Activated CD4-positive, alpha-beta T cell treated with anti-CD3 and anti-CD28 coated beads for 36 hours (primary cell): ENCODE measurements around the gene RHOT2. TPM values are rescaled to one million over a fixed set of nuclear protein-coding genes. Genes with fewer than 3 reads are reported as not detected.

Experiments
- ATAC-seq: fragments of 200-7000 bp; cut with Tn5 transposase; one replicate; pipeline ENCODE4 v1.10.0; 2021; ENCODE audit warnings: mild to moderate bottlenecking, moderate library complexity
- CTCF ChIA-PET: fragments of 350-600 bp; sonication (Branson Sonifier 250); formaldehyde crosslinking; loops from one replicate; lab custom pipeline; 2021; ENCODE audit warnings: antibody characterized with exemption; lab: Charles Lee
- POLR2A ChIA-PET: fragments of 350-600 bp; sonication (Branson Sonifier 250); formaldehyde crosslinking; loops from one replicate; lab custom pipeline; 2021; ENCODE audit warnings: antibody characterized with exemption, inconsistent platforms; lab: Charles Lee
- DNase-seq: peaks from one replicate; pipeline ENCODE4 v3.0.0-alpha.2; 2020
- H3K27ac Mint-ChIP-seq: one replicate; pipeline ENCODE4 v1.8.0; 2021; ENCODE audit warnings: mixed read lengths
- H3K27me3 Mint-ChIP-seq: one replicate; pipeline ENCODE4 v1.8.0; 2021; ENCODE audit warnings: mixed read lengths
- H3K36me3 Mint-ChIP-seq: one replicate; pipeline ENCODE4 v1.8.0; 2021; ENCODE audit warnings: low read depth, mixed read lengths
- H3K4me1 Mint-ChIP-seq: one replicate; pipeline ENCODE4 v1.8.0; 2021; ENCODE audit warnings: mixed read lengths
- H3K4me3 Mint-ChIP-seq: one replicate; pipeline ENCODE4 v1.8.0; 2021; ENCODE audit warnings: mild to moderate bottlenecking, moderate library complexity, mixed read lengths
- H3K9me3 Mint-ChIP-seq: one replicate; pipeline ENCODE4 v1.8.0; 2021; ENCODE audit warnings: low read depth, mixed read lengths
- intact Hi-C, 2 experiments: fragments of 100-400 bp; cut with DNase I in 1 of 2; cut with micrococcal nuclease in 1 of 2; formaldehyde crosslinking; loops; one replicate each; pipeline versions ENCODE4 v1.14.2 to v1.15.1; 2022 to 2024; cut with DNase I, micrococcal nuclease
- total RNA-seq, 2 experiments: library from RNA; stranded (reverse); gene quantifications; one replicate each; pipeline ENCODE4 v1.2.3, GENCODE V29; 2021

RHOT2 gene
- total RNA-seq, 2 experiments from 2014 or later = 123 to 130 TPM

DNA sequence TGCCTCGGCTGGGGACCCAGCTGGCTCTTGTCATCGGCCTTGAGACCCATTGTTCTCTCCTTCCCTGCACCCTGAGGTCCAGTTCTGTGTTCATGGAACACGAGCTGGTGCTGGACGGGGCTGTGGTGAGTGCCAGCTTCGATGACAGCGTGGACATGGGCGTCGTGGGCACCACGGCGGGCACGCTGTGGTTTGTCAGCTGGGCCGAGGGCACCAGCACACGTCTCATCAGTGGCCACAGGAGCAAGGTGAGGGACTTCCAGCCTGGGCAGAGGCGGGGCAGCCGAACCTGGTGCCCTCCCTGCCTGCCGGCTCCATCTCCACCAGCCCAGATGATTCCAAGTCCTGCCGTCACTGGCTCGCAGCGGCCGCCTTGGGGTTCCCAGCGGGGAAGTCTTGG lies 5.3 kb upstream of the RHOT2 start:
- Mint-ChIP-seq H3K27me3 (no peaks in the 10 kb centered on the region), H3K27ac (no peak overlapping the region), H3K9me3 (no peaks in the 10 kb centered on the region), H3K4me1 (peaks cover 7% of the 10 kb centered on the region), H3K4me3 (no peak overlapping the region), H3K36me3 (peaks cover 14% of the 10 kb centered on the region)
- POLR2A ChIA-PET = interaction anchor here (0.5 kb wide), 1 partner anchor 442 kb away, joined by 3 read pairs; no protein-coding TSS in a partner anchor
- CTCF ChIA-PET = interaction anchor here (1.9 kb wide), 1 partner anchor 15 kb away, joined by 5 read pairs; no protein-coding TSS in a partner anchor
- ATAC-seq = no peak
- intact Hi-C loops = no loop called here
- no peak for DNase-seq

DNA sequence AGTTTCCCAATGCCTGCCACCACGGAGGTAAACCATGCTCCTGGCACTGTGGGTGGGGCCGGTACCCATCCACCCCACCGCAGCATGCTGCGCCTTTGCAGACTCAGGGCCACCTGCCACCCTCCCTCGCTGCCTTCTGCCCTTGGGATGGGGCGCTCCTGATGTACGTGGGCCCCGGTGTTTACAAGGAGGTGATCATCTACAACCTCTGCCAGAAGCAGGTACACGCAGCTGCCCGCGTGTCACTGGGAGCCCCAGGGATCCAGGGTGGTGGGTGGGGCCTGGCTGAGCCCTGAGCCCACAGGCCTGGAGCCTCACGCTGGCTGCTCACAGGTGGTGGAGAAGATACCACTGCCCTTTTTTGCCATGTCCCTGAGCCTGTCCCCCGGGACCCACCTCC lies 1.4 kb upstream of the RHOT2 start:
- H3K4me3 Mint-ChIP-seq = no peak overlapping the region
- peaks cover 6% of the 10 kb centered on the region for H3K4me1 Mint-ChIP-seq
- H3K27me3 Mint-ChIP-seq = no peaks in the 10 kb centered on the region
- ChIA-PET POLR2A (interaction anchor here (0.6 kb wide), 1 partner anchor 105 kb away, joined by 3 read pairs; no protein-coding TSS in a partner anchor), CTCF (no interaction called here)
- no peaks in the 10 kb centered on the region for H3K9me3 Mint-ChIP-seq
- ATAC-seq (no peak), DNase-seq (no peak)
- intact Hi-C loops = no loop called here
- peaks cover 17% of the 10 kb centered on the region for H3K36me3 Mint-ChIP-seq
- H3K27ac Mint-ChIP-seq = no peak overlapping the region

DNA sequence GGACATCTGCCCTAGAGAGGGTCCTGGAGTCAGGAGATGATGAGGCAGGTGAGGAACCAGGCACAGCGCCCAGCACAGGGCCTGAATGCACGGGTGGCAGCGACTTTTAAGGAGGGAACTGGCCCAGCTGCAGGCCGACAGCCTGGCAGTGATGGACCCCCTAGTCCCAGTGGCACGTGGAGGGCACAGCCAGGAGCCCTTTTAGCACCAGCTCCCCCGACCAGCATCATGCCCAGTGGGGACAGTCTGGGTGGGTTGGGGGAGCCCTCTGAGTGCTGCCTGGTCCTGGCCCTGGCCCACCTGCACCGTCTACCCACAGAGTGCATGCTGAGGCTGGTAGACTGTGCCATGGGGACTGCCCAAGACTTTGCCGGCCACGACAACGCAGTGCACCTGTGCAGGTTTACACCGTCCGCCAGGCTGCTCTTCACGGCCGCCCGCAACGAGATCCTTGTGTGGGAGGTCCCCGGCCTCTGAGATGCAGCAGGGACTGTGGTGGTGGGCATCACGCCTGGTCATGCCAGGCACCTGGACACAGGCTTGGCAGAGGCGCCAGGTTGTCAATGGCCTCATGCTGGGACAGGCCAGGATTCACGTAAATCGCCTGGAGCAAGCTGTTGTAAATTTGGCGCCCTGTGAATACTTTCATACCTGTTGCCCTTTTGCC lies 686 bp upstream of the RHOT2 start:
- Mint-ChIP-seq H3K27ac (peak overlapping the region; percentile 85), H3K27me3 (no peaks in the 10 kb centered on the region), H3K4me1 (peaks cover 6% of the 10 kb centered on the region), H3K9me3 (no peaks in the 10 kb centered on the region), H3K4me3 (peak overlapping the region; percentile 76), H3K36me3 (peaks cover 19% of the 10 kb centered on the region)
- no peak for ATAC-seq
- POLR2A ChIA-PET = no interaction called here
- intact Hi-C loops = no loop called here
- no peak for DNase-seq
- CTCF ChIA-PET = interaction anchor here (0.6 to 1.3 kb wide), 5 partner anchors 8 to 69 kb away, joined by 3 to 6 read pairs (median 3); partner anchors contain the start of gene WDR90

DNA sequence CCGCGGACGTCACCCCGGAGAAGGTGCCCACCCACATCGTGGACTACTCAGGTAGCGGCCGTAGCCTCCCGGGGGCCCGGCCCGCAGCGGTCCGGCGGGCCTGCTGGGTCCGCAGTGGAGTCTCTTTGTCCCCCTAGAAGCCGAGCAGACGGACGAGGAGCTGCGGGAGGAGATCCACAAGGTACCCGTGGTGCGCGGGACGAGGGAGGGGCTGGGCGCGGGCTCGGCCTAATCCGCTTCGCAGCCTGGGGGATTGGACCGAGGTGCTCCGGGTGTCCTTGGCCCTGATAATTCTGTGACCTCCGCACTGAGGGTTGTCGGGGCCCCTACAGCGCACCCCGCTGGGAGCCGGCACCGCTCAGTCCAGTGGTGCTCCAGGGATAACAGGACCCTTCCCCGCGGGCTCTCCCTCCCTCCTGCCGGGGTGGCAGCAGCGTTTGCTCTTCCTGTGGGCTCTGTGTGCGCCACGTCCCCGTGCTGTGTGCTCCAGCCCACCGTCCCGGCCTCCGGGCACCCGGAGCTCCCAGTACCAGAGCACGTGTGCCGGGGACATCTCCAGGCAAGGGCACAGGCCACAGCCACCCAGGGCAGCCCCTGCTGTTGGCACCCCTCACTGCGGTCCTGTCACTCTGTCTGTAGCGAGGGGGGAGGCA lies 713 bp downstream of the RHOT2 start:
- intact Hi-C loops = loop anchor here in 1 of 2 experiments (1.0 to 2.0 kb wide), 8 partner anchors 11 to 1291 kb away; partner anchors contain the start of genes DECR2, JMJD8, METTL26 and NDUFB10
- peak; percentile 43 for DNase-seq
- no peaks in the 10 kb centered on the region for H3K9me3 Mint-ChIP-seq

DNA sequence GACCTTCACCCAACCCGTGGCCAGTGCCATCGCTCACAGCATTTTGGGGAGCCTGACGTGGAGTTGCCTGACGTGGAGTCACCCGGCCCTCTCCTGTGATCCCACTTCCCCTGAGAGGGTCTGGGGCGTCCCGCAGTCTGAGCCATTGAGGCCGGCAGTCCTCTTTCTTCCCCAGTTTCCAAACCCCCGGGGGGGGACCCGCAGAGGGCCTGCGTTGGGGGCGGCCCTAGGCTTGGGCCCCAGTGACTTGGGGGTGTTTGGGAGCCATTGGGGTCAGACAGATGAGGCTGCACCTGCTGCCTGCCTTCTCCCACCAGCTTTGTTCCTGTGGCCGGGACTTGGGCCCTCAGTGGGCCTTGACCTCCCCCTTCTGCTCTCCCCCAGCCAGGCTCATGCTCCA lies 1.7 kb downstream of the RHOT2 start:
- ChIA-PET POLR2A (no interaction called here), CTCF (no interaction called here)
- Mint-ChIP-seq H3K27ac (no peak overlapping the region), H3K36me3 (peaks cover 18% of the 10 kb centered on the region), H3K4me1 (peaks cover 6% of the 10 kb centered on the region), H3K27me3 (no peaks in the 10 kb centered on the region), H3K4me3 (peak overlapping the region; percentile 76), H3K9me3 (no peaks in the 10 kb centered on the region)
- ATAC-seq (no peak), DNase-seq (no peak)
- intact Hi-C loops = loop anchor here in 1 of 2 experiments (2.0 kb wide), 3 partner anchors 15 to 269 kb away; partner anchors contain the start of genes DECR2 and JMJD8

More for the DNA sequence above, 713 bp downstream of the RHOT2 start:
- Mint-ChIP-seq H3K36me3 (peaks cover 18% of the 10 kb centered on the region), H3K4me1 (peaks cover 6% of the 10 kb centered on the region), H3K27ac (peak overlapping the region; percentile 63), H3K27me3 (no peaks in the 10 kb centered on the region), H3K4me3 (peak overlapping the region; percentile 76)
- ChIA-PET CTCF (interaction anchor here (1.0 to 1.3 kb wide), 2 partner anchors 10 to 68 kb away, joined by 3 read pairs; no protein-coding TSS in a partner anchor), POLR2A (no interaction called here)
- ATAC-seq = no peak

DNA sequence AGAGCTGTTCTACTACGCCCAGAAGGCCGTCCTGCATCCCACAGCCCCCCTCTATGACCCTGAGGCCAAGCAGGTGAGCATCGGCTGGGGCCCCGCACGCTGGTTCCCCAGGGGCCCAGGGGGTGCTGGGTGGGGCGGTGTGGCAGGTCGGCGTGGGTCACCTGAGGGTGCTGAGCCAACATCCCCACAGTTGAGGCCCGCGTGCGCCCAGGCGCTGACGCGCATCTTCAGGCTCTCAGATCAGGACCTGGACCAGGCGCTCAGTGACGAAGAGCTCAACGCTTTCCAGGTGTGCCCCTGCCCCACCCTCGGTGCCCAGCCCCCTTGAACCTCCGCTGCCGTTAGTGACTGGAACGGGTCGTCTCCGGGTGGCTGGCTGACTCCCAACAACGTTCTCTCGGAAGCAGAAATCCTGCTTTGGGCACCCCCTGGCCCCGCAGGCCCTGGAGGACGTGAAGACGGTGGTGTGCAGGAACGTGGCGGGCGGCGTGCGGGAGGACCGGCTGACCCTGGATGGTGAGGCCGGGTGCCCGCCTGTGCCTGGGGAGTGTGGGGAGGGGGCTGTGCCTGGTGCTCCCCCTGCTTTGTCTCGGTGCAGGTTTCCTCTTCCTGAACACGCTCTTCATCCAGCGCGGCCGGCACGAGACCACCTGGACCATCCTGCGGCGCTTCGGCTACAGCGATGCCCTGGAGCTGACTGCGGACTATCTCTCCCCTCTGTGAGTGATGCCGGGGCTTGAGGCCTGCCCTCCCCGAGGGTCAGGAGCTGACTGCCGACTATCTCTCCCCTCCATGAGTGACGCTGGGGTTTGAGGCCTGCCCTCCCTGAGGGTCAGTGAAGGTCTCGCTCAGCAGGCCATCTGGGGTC lies 2.8 kb downstream of the RHOT2 start:
- Mint-ChIP-seq H3K27ac (no peak overlapping the region), H3K36me3 (peaks cover 18% of the 10 kb centered on the region), H3K27me3 (peaks cover 2% of the 10 kb centered on the region), H3K4me1 (peaks cover 9% of the 10 kb centered on the region), H3K9me3 (no peaks in the 10 kb centered on the region), H3K4me3 (no peak overlapping the region)
- DNase-seq (no peak), ATAC-seq (no peak)
- intact Hi-C loops = no loop called here
- POLR2A ChIA-PET = no interaction called here
- CTCF ChIA-PET = interaction anchor here (0.7 kb wide), 1 partner anchor 8 kb away, joined by 5 read pairs; no protein-coding TSS in a partner anchor

DNA sequence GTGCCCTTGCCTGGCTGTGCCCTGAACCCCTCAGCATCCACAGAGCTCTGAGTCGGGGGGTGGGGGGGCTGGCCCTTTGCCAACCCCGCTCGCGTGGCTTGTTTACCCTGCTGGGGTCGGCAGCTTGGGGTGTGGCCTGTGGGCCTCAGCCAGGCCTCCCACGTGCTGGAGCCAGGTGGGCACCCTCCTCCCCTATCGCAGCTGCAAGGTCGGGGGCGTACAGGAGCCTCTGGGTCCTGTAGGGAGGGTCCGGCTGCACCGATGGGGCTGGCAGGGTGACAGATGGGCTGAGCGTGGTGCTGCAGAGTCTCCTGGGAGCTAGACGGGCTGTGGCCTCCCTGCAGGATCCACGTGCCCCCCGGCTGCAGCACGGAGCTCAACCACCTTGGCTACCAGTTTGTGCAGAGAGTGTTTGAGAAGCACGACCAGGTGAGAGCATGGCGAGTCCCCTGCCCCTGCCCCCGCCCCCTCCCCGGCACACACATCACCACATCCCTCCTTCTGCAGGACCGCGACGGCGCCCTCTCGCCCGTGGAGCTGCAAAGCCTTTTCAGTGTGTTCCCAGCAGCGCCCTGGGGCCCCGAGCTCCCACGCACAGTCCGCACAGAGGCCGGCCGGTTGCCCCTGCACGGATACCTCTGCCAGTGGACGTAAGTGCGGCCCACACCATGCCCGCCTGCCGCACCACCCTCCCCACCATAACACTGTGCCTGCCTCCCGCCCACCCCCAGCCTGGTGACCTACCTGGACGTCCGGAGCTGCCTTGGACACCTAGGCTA lies 3.6 kb downstream of the RHOT2 start:
- POLR2A ChIA-PET = no interaction called here
- CTCF ChIA-PET = no interaction called here
- Mint-ChIP-seq H3K36me3 (peaks cover 18% of the 10 kb centered on the region), H3K4me1 (peaks cover 9% of the 10 kb centered on the region), H3K9me3 (no peaks in the 10 kb centered on the region), H3K27me3 (peaks cover 2% of the 10 kb centered on the region), H3K4me3 (no peak overlapping the region), H3K27ac (no peak overlapping the region)
- DNase-seq (no peak), ATAC-seq (no peak)
- intact Hi-C loops = no loop called here

DNA sequence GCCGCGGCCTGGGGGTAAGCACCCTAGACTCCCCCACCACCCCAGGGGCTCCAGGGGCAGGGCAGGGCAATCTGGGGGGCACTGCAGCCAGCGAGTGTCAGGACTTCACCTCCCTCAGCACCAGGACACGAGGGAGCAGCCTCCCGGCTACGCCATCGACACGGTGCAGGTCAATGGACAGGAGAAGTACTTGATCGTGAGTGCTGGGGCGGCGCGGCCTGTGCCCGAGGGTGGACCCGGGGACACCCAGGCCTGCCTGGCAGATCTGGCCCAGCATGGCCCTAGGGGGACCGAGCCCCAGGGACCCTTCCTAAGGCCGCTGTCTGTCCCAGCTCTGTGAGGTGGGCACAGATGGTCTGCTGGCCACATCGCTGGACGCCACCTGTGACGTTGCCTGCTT lies 4.4 kb downstream of the RHOT2 start:
- H3K27me3 Mint-ChIP-seq = peaks cover 2% of the 10 kb centered on the region
- no peaks in the 10 kb centered on the region for H3K9me3 Mint-ChIP-seq
- intact Hi-C loops = no loop called here
- DNase-seq = no peak
- H3K27ac Mint-ChIP-seq = no peak overlapping the region
- POLR2A ChIA-PET = no interaction called here
- H3K4me1 Mint-ChIP-seq = peaks cover 12% of the 10 kb centered on the region
- H3K4me3 Mint-ChIP-seq = no peak overlapping the region
- CTCF ChIA-PET = interaction anchor here (0.9 kb wide), 1 partner anchor 27 kb away, joined by 4 read pairs; no protein-coding TSS in a partner anchor
- H3K36me3 Mint-ChIP-seq = peaks cover 18% of the 10 kb centered on the region
- ATAC-seq = no peak

DNA sequence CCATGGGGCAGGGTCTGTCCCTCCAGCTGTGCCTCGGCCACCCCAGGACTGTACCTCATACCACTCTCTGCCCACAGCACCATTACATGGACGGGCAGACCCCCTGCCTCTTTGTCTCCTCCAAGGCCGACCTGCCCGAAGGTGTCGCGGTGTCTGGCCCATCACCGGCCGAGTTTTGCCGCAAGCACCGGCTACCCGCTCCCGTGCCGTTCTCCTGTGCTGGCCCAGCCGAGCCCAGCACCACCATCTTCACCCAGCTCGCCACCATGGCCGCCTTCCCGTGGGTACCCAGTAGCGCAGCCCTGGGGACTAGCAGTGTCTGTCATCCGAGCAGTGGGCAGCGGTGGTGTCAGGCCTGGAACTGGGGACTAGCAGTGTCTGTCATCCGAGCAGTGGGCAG lies 4.9 kb downstream of the RHOT2 start:
- H3K27me3 Mint-ChIP-seq = peaks cover 2% of the 10 kb centered on the region
- H3K36me3 Mint-ChIP-seq = peaks cover 18% of the 10 kb centered on the region
- H3K27ac Mint-ChIP-seq = no peak overlapping the region
- H3K4me3 Mint-ChIP-seq = no peak overlapping the region
- DNase-seq = no peak
- H3K4me1 Mint-ChIP-seq = peaks cover 8% of the 10 kb centered on the region
- ChIA-PET CTCF (interaction anchor here (0.9 kb wide), 1 partner anchor 27 kb away, joined by 4 read pairs; no protein-coding TSS in a partner anchor), POLR2A (no interaction called here)
- ATAC-seq = no peak
- intact Hi-C loops = no loop called here
- H3K9me3 Mint-ChIP-seq = no peaks in the 10 kb centered on the region

DNA sequence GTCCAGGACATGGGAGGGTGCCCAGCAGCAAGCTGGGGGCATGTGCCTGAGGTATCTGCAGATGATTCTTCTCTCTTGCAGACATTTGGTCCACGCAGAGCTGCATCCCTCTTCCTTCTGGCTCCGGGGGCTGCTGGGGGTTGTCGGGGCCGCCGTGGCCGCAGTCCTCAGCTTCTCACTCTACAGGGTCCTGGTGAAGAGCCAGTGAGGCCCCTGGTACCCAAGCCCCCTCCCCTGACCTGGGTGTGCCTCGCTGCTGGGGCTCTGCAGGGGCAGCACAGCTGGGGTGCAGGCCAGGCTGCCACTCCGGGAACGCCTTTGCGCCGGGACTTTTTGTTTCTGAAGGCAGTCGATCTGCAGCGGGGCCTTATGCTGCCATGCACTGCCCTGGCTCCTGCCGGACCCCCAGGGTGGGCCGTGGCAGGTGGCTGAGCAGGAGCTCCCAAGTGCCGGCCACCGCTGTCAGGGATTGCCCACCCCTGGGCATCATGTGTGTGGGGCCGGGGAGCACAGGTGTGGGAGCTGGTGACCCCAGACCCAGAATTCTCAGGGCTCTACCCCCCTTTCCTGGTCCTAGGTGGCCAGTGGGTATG lies 5.6 kb downstream of the RHOT2 start:
- intact Hi-C loops = no loop called here
- peaks cover 8% of the 10 kb centered on the region for H3K4me1 Mint-ChIP-seq
- H3K27ac Mint-ChIP-seq = no peak overlapping the region
- DNase-seq (no peak), ATAC-seq (no peak)
- H3K27me3 Mint-ChIP-seq = peaks cover 2% of the 10 kb centered on the region
- peaks cover 18% of the 10 kb centered on the region for H3K36me3 Mint-ChIP-seq
- CTCF ChIA-PET = interaction anchor here (0.9 kb wide), 1 partner anchor 26 kb away, joined by 4 read pairs; no protein-coding TSS in a partner anchor
- H3K9me3 Mint-ChIP-seq = no peaks in the 10 kb centered on the region
- POLR2A ChIA-PET = no interaction called here
- no peak overlapping the region for H3K4me3 Mint-ChIP-seq
